OCI-M2 (cell line): Measurements from ENCODE around the gene SNX20.
A peak's percentile ranks its signal among the peaks of the same experiment; 100 is the strongest.

Experiments
- DNase-seq: peaks from one replicate; lab custom pipeline; 2025; ENCODE audit not compliant: unreplicated experiment; lab: John Stamatoyannopoulos, UW

Gene SNX20

DNA sequence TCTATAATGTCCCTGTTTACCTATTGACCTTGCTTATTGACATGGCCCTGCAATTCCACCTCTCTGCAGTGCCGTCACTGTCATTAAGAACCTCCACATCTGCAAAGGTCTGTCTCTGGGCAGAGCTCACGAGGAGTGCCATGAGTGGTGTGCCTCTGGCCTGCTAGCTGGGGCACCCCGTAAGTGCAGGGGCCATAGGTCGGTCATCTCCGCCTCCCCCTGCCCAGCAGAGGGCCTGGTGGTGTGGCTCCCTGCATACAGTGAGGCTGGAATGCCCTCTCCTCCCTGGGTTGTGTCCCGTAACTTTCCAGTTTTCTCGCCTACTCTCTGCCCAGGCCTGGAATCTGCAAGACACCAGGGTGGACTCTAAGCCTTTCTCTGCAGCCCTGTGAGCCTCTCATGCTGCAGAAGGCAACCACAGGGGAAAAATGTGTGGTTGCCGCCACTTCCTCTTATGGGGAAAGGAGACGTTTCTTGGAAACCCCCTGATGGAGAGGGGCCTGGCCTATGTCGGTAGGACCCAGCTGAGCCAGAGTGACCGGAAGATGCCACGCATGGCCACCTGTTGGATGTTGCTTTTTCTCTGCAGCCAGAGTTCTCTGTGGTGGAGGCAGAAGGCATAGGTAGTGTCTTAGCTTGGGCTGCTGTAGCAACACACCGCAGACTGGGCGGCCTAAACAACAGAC is 2.7 kb upstream of the SNX20 start:
- DNase-seq, result no peak

GRCh38 chr16:50680556-50680893 is 587 bp downstream of the SNX20 start:
- DNase-seq, result no peak

GRCh38 chr16:50679676-50680555 is 1.2 kb downstream of the SNX20 start:
- DNase-seq, result no peak

- DNase-seq, result no peak
Measured at GRCh38 chr16:50679266-50679665, 1.8 kb downstream of the SNX20 start.

GRCh38 chr16:50678531-50678930 is 2.6 kb downstream of the SNX20 start:
- DNase-seq, result no peak

GRCh38 chr16:50677351-50677750 is 3.8 kb downstream of the SNX20 start:
- no peak for DNase-seq

GRCh38 chr16:50676684-50677225 is 4.4 kb downstream of the SNX20 start:
- no peak for DNase-seq

GRCh38 chr16:50675686-50676610 is 5.2 kb downstream of the SNX20 start:
- no peak for DNase-seq

DNA sequence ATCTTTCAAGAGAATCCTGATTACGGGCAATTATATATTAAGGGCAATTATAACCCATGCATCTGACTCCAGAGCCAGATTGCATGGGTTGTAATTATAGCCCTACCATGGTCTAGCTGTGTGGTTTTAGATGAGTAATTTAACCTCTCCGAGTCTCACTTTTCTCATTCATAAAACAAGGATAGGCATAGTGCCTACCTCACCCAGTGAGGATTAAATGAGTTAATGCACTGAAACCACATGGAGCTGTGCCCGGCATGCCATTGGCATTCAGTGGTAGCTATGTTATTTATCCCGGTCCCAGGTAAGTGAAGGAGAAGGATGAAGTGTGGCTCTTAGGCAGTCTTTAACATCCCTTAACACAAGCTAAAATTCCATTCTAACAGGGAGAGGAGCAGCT is 6.3 kb downstream of the SNX20 start:
- no peak for DNase-seq

GRCh38 chr16:50673496-50674275 is 7.4 kb downstream of the SNX20 start:
- no peak for DNase-seq

GRCh38 chr16:50671644-50672260 is 9.4 kb downstream of the SNX20 start:
- DNase-seq, result peak; percentile 5

DNA sequence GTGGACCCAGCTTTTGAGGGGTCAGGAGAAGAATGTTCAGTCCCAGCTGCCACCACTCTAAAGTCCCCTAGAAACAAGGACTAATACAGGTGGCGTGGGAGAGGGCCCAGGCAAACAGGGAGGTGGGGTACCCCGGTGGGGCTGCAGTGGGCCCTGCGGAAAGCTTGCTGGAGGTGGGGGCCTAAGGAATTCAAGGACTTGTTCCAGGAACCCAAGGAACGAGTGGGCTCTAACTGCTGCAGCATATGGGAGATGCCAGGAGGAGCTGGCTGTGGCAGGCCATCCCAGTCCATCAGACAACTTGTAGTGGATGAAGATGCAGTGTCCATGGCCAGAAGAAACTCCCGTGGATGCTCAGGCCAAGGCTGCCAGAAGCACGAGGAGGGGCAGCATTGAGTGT is 10.6 kb downstream of the SNX20 start:
- DNase-seq, result no peak

GRCh38 chr16:50669741-50670140 is 11.4 kb downstream of the SNX20 start:
- DNase-seq, result no peak

- no peak for DNase-seq
Measured at GRCh38 chr16:50668368-50669008, 12.6 kb downstream of the SNX20 start.

DNA sequence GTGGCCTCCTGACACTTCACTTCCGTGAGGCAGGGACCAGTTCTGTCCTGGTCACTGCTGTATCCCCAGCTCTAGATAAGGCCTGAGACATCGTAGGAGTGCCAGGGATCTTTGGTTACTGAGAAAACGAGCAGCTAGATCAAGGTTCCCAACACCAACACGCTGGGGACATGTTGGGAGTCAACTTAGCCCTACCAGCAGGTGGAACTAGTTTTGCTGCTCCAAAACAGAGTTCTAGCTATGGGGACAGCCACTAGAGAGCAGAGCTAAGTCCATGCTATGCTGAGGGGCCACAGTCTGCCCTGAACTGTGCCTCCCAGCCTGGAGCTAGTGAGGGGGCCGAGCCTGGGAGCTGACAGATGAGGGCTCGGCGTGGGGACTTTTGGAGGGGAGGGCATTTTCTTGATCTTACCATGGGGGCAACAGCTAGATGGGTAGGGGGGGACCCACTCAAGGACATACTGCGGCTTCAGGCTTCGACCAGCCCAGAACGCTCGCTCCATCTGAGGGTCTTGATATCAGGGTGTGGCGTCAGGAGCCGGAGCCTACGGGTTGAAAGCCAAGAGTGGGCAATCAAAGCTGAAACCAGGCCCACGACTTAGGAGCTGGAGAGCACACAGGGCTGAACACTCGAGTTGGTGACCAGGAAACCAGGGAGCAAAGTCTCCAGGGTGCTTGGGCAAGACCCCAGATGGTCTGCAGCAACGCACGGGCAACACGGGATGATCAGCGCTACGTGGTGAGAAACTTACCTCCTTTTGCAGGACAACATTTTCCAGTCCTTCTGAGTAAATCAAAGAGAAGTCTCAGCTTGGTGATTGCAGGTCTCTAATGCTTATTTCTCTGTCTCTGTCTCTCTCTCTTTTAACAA is 13.4 kb downstream of the SNX20 start:
- DNase-seq, result no peak

- DNase-seq, result no peak
Measured at GRCh38 chr16:50666658-50667496, 14.2 kb downstream of the SNX20 start.

DNA sequence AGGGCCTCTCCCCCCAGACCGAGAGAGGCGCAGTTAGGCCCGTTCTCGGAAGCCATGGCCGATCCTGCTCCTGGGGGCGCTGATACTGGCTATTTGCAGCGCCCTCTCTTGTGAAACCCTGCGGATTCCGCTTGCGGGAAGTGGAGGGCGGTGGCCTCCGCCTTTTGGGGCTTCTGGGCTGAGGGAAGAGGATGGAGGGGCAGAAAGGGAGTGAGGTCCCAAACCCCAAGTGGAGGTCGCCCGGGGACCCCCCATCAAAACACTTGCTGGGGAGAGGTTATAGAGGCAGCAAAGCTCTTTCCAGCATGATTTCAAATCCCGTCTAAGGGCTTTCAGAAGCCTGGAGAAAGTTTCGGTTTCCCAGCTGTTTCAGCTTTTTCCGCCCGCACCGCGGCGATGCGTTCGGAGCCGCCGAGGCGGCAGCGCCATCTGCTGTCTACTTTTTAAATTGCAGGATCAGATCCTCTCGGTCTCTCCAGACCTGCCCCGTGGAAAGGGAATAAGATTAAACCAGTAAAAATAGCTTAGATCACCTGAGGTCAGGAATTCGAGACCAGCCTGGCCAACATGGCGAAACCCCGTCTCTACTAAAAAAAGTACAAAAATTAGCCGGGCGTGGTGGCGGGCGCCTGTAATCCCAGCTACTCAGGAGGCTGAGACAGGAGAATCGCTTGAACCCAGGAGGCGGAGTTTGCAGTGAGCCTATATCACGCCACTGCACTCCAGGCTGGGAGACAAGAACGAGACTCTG is 15.8 kb downstream of the SNX20 start:
- peak; percentile 3 for DNase-seq
